ENCODE results near the gene GMEB1.
"Not testable (repeated sequence)": the region's sequence is repeated elsewhere in the genome, so short reads cannot be mapped to it uniquely, and the experiment has no call there.

GMEB1 gene

GRCh38 chr1:28718166-28718565 lies 49.6 kb downstream of the GMEB1 start:
- no peaks in the 10 kb centered on the region for H3K9me3 ChIP-seq (ENCODE audit: control insufficient read depth, insufficient read depth, low read length)
- no peak overlapping the region for H3K9ac ChIP-seq (ENCODE audit: low read depth, low read length)
- H3K4me1 ChIP-seq (ENCODE audit: insufficient read depth, low read length) = 0 out of 2 replicates have a peak, but pooled peaks cover 3% of the 10 kb centered on the region
- peaks cover 8% of the 10 kb centered on the region for H3K36me3 ChIP-seq (ENCODE audit: insufficient read depth, low read length)

- H3K9ac ChIP-seq (ENCODE audit: low read depth, low read length) = no peak overlapping the region
Observed at GRCh38 chr1:28718586-28719331, 50.2 kb downstream of the GMEB1 start.

GRCh38 chr1:28719332-28719619 lies 50.7 kb downstream of the GMEB1 start:
- Histone ChIP-seq H3K9ac (ENCODE audit: low read depth, low read length) (no peak overlapping the region), H3K9me3 (ENCODE audit: control insufficient read depth, insufficient read depth, low read length) (no peaks in the 10 kb centered on the region), H3K36me3 (ENCODE audit: insufficient read depth, low read length) (peaks cover 5% of the 10 kb centered on the region), H3K4me1 (ENCODE audit: insufficient read depth, low read length) (0 out of 2 replicates have a peak, but pooled peaks cover 3% of the 10 kb centered on the region)

More at GRCh38 chr1:28718586-28719331, 50.2 kb downstream of the GMEB1 start:
- Histone ChIP-seq H3K36me3 (ENCODE audit: insufficient read depth, low read length) (peaks cover 8% of the 10 kb centered on the region), H3K4me1 (ENCODE audit: insufficient read depth, low read length) (0 out of 2 replicates have a peak, but pooled peaks cover 3% of the 10 kb centered on the region), H3K9me3 (ENCODE audit: control insufficient read depth, insufficient read depth, low read length) (no peaks in the 10 kb centered on the region)

GRCh38 chr1:28720376-28720775 lies 51.8 kb downstream of the GMEB1 start:
- Histone ChIP-seq H3K9ac (ENCODE audit: low read depth, low read length) (no peak overlapping the region), H3K36me3 (ENCODE audit: insufficient read depth, low read length) (no peaks in the 10 kb centered on the region; the same call in 1 of the 2 replicates), H3K4me1 (ENCODE audit: insufficient read depth, low read length) (0 out of 2 replicates have a peak, but pooled peaks cover 3% of the 10 kb centered on the region), H3K9me3 (ENCODE audit: control insufficient read depth, insufficient read depth, low read length) (no peaks in the 10 kb centered on the region)

GRCh38 chr1:28721927-28722326 lies 53.3 kb downstream of the GMEB1 start:
- H3K4me1 ChIP-seq (ENCODE audit: insufficient read depth, low read length); H3K9ac ChIP-seq (ENCODE audit: low read depth, low read length); H3K9me3 ChIP-seq (ENCODE audit: control insufficient read depth, insufficient read depth, low read length); H3K36me3 ChIP-seq (ENCODE audit: insufficient read depth, low read length): not testable (repeated sequence)

GRCh38 chr1:28725365-28725764 lies 56.8 kb downstream of the GMEB1 start:
- H3K9ac ChIP-seq (ENCODE audit: low read depth, low read length); H3K36me3 ChIP-seq (ENCODE audit: insufficient read depth, low read length): not testable (repeated sequence)

GRCh38 chr1:28735961-28736449 lies 67.4 kb downstream of the GMEB1 start:
- Histone ChIP-seq H3K36me3 (ENCODE audit: insufficient read depth, low read length) (peaks cover 10% of the 10 kb centered on the region; the same call in 1 of the 2 replicates), H3K9ac (ENCODE audit: low read depth, low read length) (peak overlapping the region; percentile 89), H3K9me3 (ENCODE audit: control insufficient read depth, insufficient read depth, low read length) (no peaks in the 10 kb centered on the region; the same call in 1 of the 2 replicates), H3K4me1 (ENCODE audit: insufficient read depth, low read length) (peaks cover 7% of the 10 kb centered on the region)

More at GRCh38 chr1:28725365-28725764, 56.8 kb downstream of the GMEB1 start:
- H3K4me1 ChIP-seq (ENCODE audit: insufficient read depth, low read length); H3K9me3 ChIP-seq (ENCODE audit: control insufficient read depth, insufficient read depth, low read length): not testable (repeated sequence)

- Histone ChIP-seq H3K36me3 (ENCODE audit: insufficient read depth, low read length) (peaks cover 15% of the 10 kb centered on the region; the same call in 1 of the 2 replicates), H3K9me3 (ENCODE audit: control insufficient read depth, insufficient read depth, low read length) (no peaks in the 10 kb centered on the region; the same call in 1 of the 2 replicates), H3K9ac (ENCODE audit: low read depth, low read length) (peak within 1 kb of the TSS; percentile 89), H3K4me1 (ENCODE audit: insufficient read depth, low read length) (peaks cover 7% of the 10 kb centered on the region)
Observed at GRCh38 chr1:28736450-28737306, 68.1 kb downstream of the GMEB1 start, which contains the start of gene YTHDF2. TSS of gene YTHDF2 (plus strand) at chr1:28736940. CDS start at chr1:28737121, 181 bp downstream.

- Histone ChIP-seq H3K4me1 (ENCODE audit: insufficient read depth, low read length) (peaks cover 7% of the 10 kb centered on the region), H3K36me3 (ENCODE audit: insufficient read depth, low read length) (peaks cover 18% of the 10 kb centered on the region), H3K9ac (ENCODE audit: low read depth, low read length) (peak overlapping the region; percentile 89), H3K9me3 (ENCODE audit: control insufficient read depth, insufficient read depth, low read length) (no peaks in the 10 kb centered on the region; the same call in 1 of the 2 replicates)
Observed at GRCh38 chr1:28737307-28738132, 68.9 kb downstream of the GMEB1 start.

- Histone ChIP-seq H3K4me1 (ENCODE audit: insufficient read depth, low read length) (peaks cover 7% of the 10 kb centered on the region), H3K9ac (ENCODE audit: low read depth, low read length) (no peak overlapping the region), H3K36me3 (ENCODE audit: insufficient read depth, low read length) (peaks cover 37% of the 10 kb centered on the region), H3K9me3 (ENCODE audit: control insufficient read depth, insufficient read depth, low read length) (no peaks in the 10 kb centered on the region; the same call in 1 of the 2 replicates)
Observed at GRCh38 chr1:28740118-28740517, 71.5 kb downstream of the GMEB1 start.

- Histone ChIP-seq H3K4me1 (ENCODE audit: insufficient read depth, low read length) (peaks cover 16% of the 10 kb centered on the region), H3K9ac (ENCODE audit: low read depth, low read length) (no peak overlapping the region)
Observed at GRCh38 chr1:28744184-28744583, 75.6 kb downstream of the GMEB1 start.

GRCh38 chr1:28745653-28746173 lies 77.1 kb downstream of the GMEB1 start:
- Histone ChIP-seq H3K4me1 (ENCODE audit: insufficient read depth, low read length) (peaks cover 15% of the 10 kb centered on the region), H3K36me3 (ENCODE audit: insufficient read depth, low read length) (peaks cover 29% of the 10 kb centered on the region), H3K9me3 (ENCODE audit: control insufficient read depth, insufficient read depth, low read length) (no peaks in the 10 kb centered on the region), H3K9ac (ENCODE audit: low read depth, low read length) (no peak overlapping the region)

More at GRCh38 chr1:28744184-28744583, 75.6 kb downstream of the GMEB1 start:
- Histone ChIP-seq H3K9me3 (ENCODE audit: control insufficient read depth, insufficient read depth, low read length) (no peaks in the 10 kb centered on the region), H3K36me3 (ENCODE audit: insufficient read depth, low read length) (peaks cover 34% of the 10 kb centered on the region)

- Histone ChIP-seq H3K9me3 (ENCODE audit: control insufficient read depth, insufficient read depth, low read length) (no peaks in the 10 kb centered on the region), H3K4me1 (ENCODE audit: insufficient read depth, low read length) (peaks cover 19% of the 10 kb centered on the region), H3K9ac (ENCODE audit: low read depth, low read length) (no peak overlapping the region), H3K36me3 (ENCODE audit: insufficient read depth, low read length) (peaks cover 5% of the 10 kb centered on the region; the same call in 1 of the 2 replicates)
Observed at GRCh38 chr1:28750330-28750729, 81.7 kb downstream of the GMEB1 start.
